ENCODE results near the gene LARP6.

Gene LARP6

GRCh38 chr15:70792171-70792573 lies 61.8 kb downstream of the LARP6 start:
- no peak for DNase-seq

GRCh38 chr15:70791259-70791658 lies 62.7 kb downstream of the LARP6 start:
- no peak for DNase-seq

GRCh38 chr15:70789213-70789612 lies 64.7 kb downstream of the LARP6 start:
- no peak for DNase-seq

GRCh38 chr15:70788114-70789049 lies 65.6 kb downstream of the LARP6 start:
- no peak for DNase-seq

GRCh38 chr15:70786996-70787395 lies 67.0 kb downstream of the LARP6 start:
- DNase-seq = no peak

- no peak for DNase-seq
These were observed 70.3 kb downstream of the LARP6 start for GRCh38 chr15:70783610-70784022.

GRCh38 chr15:70783041-70783440 lies 70.9 kb downstream of the LARP6 start:
- DNase-seq = no peak

GRCh38 chr15:70781236-70781635 lies 72.7 kb downstream of the LARP6 start:
- DNase-seq = no peak

Measured in NCI-H2171 (cell line).